BLaER1 treated with 17β-estradiol and CSF1 and Interleukin-3, amounts not matched to agents 10 nM and 100 nM (cell line): ENCODE data around the gene ITFG1.

ENCODE experiments used
- H3K27ac ChIP-seq, 11 experiments: shearing (Covaris generic); formaldehyde crosslinking; 2 replicates each; pipeline ENCODE4 v1.8.1; 2022
- H3K27me3 ChIP-seq, 11 experiments: shearing (Covaris generic); formaldehyde crosslinking; 2 replicates each; pipeline ENCODE4 v1.8.1; 2022
- H3K36me3 ChIP-seq, 11 experiments: shearing (Covaris generic); formaldehyde crosslinking; 2 replicates each; pipeline ENCODE4 v1.8.1; 2022
- H3K4me1 ChIP-seq, 10 experiments: shearing (Covaris generic); formaldehyde crosslinking; 2 replicates each; pipeline ENCODE4 v1.8.1; 2022
- H3K4me2 ChIP-seq, 11 experiments: shearing (Covaris generic); formaldehyde crosslinking; 2 replicates each; pipeline ENCODE4 v1.8.1; 2022
- H3K4me3 ChIP-seq, 10 experiments: shearing (Covaris generic); formaldehyde crosslinking; 2 replicates each; pipeline ENCODE4 v1.8.1; 2022
- H3K9ac ChIP-seq, 11 experiments: shearing (Covaris generic); formaldehyde crosslinking; 2 replicates each; pipeline ENCODE4 v1.8.1; 2022
- H3K9me3 ChIP-seq, 11 experiments: shearing (Covaris generic); formaldehyde crosslinking; replicated peaks in 1 of 11; 2 replicates each; pipeline ENCODE4 v1.8.1; 2022
- H4K20me1 ChIP-seq, 11 experiments: shearing (Covaris generic); formaldehyde crosslinking; 2 replicates each; pipeline ENCODE4 v1.8.1; 2022
- Cebpa-rat ChIP-seq, 11 experiments: shearing (Covaris generic); IDR thresholded peaks; 2 replicates each; pipeline ENCODE4 v1.8.1; 2022

Gene ITFG1

GRCh38 chr16:47493381-47494337, 32.8 kb upstream of the ITFG1 start:
- peak overlapping the region; percentile 55 to 74 (median 59); a peak in 19 of 20 replicates for H3K4me3 ChIP-seq
- H3K4me2 ChIP-seq: peak overlapping the region; percentile 85 to 99 (median 95)
- H3K27ac ChIP-seq: peak overlapping the region; percentile 76 to 99 (median 94)
- H3K9ac ChIP-seq: peak overlapping the region; percentile 72 to 89 (median 80)
- peaks cover 0 to 20% (median 13%) of the 10 kb centered on the region in 11 experiments; a peak in 19 of 22 replicates for H3K9me3 ChIP-seq
- peaks cover 16 to 39% (median 26%) of the 10 kb centered on the region in 11 experiments; a peak in 20 of 22 replicates for H3K36me3 ChIP-seq
- no peaks in the 10 kb centered on the region for H3K27me3 ChIP-seq
- H4K20me1 ChIP-seq: no peaks in the 10 kb centered on the region
- peaks cover 33 to 55% (median 44%) of the 10 kb centered on the region in 10 experiments for H3K4me1 ChIP-seq
- no peak for TF ChIP-seq Cebpa-rat (IDR thresholded peaks at IDR 0.05)

GRCh38 chr16:47492428-47493377, 31.8 kb upstream of the ITFG1 start:
- Histone ChIP-seq H3K4me2 (peak overlapping the region; percentile 85 to 99 (median 95)), H3K27ac (peak overlapping the region; percentile 76 to 99 (median 94)), H3K4me1 (peaks cover 33 to 56% (median 44%) of the 10 kb centered on the region in 10 experiments), H3K36me3 (peaks cover 12 to 40% (median 26%) of the 10 kb centered on the region in 11 experiments; a peak in 21 of 22 replicates), H3K9me3 (peaks cover 9 to 30% (median 22%) of the 10 kb centered on the region in 11 experiments; a peak in 21 of 22 replicates), H4K20me1 (no peaks in the 10 kb centered on the region), H3K4me3 (peak overlapping the region; percentile 55 to 74 (median 59)), H3K27me3 (no peaks in the 10 kb centered on the region), H3K9ac (peak overlapping the region; percentile 72 to 89 (median 80))
- TF ChIP-seq Cebpa-rat (IDR thresholded peaks at IDR 0.05): no peak

GRCh38 chr16:47492036-47492427, 31.2 kb upstream of the ITFG1 start:
- peak overlapping the region; percentile 55 to 74 (median 59) for H3K4me3 ChIP-seq
- peak overlapping the region; percentile 72 to 89 (median 80) for H3K9ac ChIP-seq
- H3K36me3 ChIP-seq: peaks cover 11 to 39% (median 27%) of the 10 kb centered on the region in 11 experiments; a peak in 20 of 22 replicates
- peaks cover 33 to 56% (median 44%) of the 10 kb centered on the region in 10 experiments for H3K4me1 ChIP-seq
- H3K4me2 ChIP-seq: peak overlapping the region; percentile 85 to 99 (median 95)
- H4K20me1 ChIP-seq: 0 out of 22 replicates have a peak, but pooled peaks cover 0 to under 1% (median 0%) of the 10 kb centered on the region in 11 experiments
- H3K27me3 ChIP-seq: no peaks in the 10 kb centered on the region
- H3K27ac ChIP-seq: peak overlapping the region; percentile 66 to 99 (median 91)
- no peak for TF ChIP-seq Cebpa-rat (IDR thresholded peaks at IDR 0.05)
- H3K9me3 ChIP-seq: peaks cover 14 to 34% (median 26%) of the 10 kb centered on the region in 11 experiments; a peak in 21 of 22 replicates

- Histone ChIP-seq H3K9ac (peak overlapping the region in 1 of 11 experiments; percentile 28; a peak in 1 of 22 replicates), H3K4me1 (peaks cover 33 to 56% (median 44%) of the 10 kb centered on the region in 10 experiments), H3K27me3 (no peaks in the 10 kb centered on the region), H3K4me3 (no peak overlapping the region), H3K36me3 (peaks cover 17 to 41% (median 29%) of the 10 kb centered on the region in 11 experiments), H3K4me2 (peak overlapping the region in 8 of 11 experiments; percentile 88 to 99 (median 96); a peak in 10 of 22 replicates), H3K27ac (peak overlapping the region in 1 of 11 experiments; percentile 36; a peak in 2 of 22 replicates), H4K20me1 (peaks cover 0 to 10% (median 0%) of the 10 kb centered on the region in 11 experiments; a peak in 1 of 22 replicates), H3K9me3 (peaks cover 14 to 34% (median 26%) of the 10 kb centered on the region in 11 experiments; a peak in 21 of 22 replicates)
- no peak for TF ChIP-seq Cebpa-rat (IDR thresholded peaks at IDR 0.05)
These were observed 29.6 kb upstream of the ITFG1 start for GRCh38 chr16:47490471-47490870.

- Histone ChIP-seq H3K36me3 (peaks cover 19 to 42% (median 30%) of the 10 kb centered on the region in 11 experiments), H3K27ac (no peak overlapping the region), H4K20me1 (peaks cover 0 to 19% (median 0%) of the 10 kb centered on the region in 11 experiments; a peak in 2 of 22 replicates), H3K4me3 (no peak overlapping the region), H3K27me3 (no peaks in the 10 kb centered on the region), H3K4me1 (peaks cover 23 to 41% (median 27%) of the 10 kb centered on the region in 10 experiments), H3K4me2 (no peak overlapping the region; a peak in 1 of 22 replicates), H3K9ac (no peak overlapping the region), H3K9me3 (peaks cover 14 to 34% (median 26%) of the 10 kb centered on the region in 11 experiments; a peak in 21 of 22 replicates)
- no peak for TF ChIP-seq Cebpa-rat (IDR thresholded peaks at IDR 0.05)
These were observed 27.2 kb upstream of the ITFG1 start for GRCh38 chr16:47488051-47488450.

GRCh38 chr16:47486856-47487255, 26.0 kb upstream of the ITFG1 start:
- H3K36me3 ChIP-seq: peaks cover 22 to 47% (median 33%) of the 10 kb centered on the region in 11 experiments
- H3K4me1 ChIP-seq: peaks cover 15 to 37% (median 16%) of the 10 kb centered on the region in 10 experiments
- no peak for TF ChIP-seq Cebpa-rat (IDR thresholded peaks at IDR 0.05)
- no peak overlapping the region for H3K4me3 ChIP-seq
- no peak overlapping the region for H3K9ac ChIP-seq
- no peak overlapping the region for H3K27ac ChIP-seq
- no peaks in the 10 kb centered on the region for H3K27me3 ChIP-seq
- H3K9me3 ChIP-seq: peaks cover 14 to 34% (median 26%) of the 10 kb centered on the region in 11 experiments; a peak in 21 of 22 replicates
- H4K20me1 ChIP-seq: peaks cover 0 to 24% (median 0%) of the 10 kb centered on the region in 11 experiments; a peak in 3 of 22 replicates
- H3K4me2 ChIP-seq: no peak overlapping the region

- peaks cover 13 to 20% (median 14%) of the 10 kb centered on the region in 11 experiments; a peak in 21 of 22 replicates for H3K9me3 ChIP-seq
- H3K36me3 ChIP-seq: peaks cover 17 to 58% (median 31%) of the 10 kb centered on the region in 11 experiments
- H3K27me3 ChIP-seq: no peaks in the 10 kb centered on the region
- peaks cover 0 to 14% (median 0%) of the 10 kb centered on the region in 10 experiments; a peak in 3 of 20 replicates for H3K4me1 ChIP-seq
- H3K4me2 ChIP-seq: no peak overlapping the region
- peaks cover 0 to 53% (median 0%) of the 10 kb centered on the region in 11 experiments; a peak in 3 of 22 replicates for H4K20me1 ChIP-seq
- no peak for TF ChIP-seq Cebpa-rat (IDR thresholded peaks at IDR 0.05)
- H3K9ac ChIP-seq: no peak overlapping the region
- H3K4me3 ChIP-seq: no peak overlapping the region
- H3K27ac ChIP-seq: no peak overlapping the region
These were observed 22.8 kb upstream of the ITFG1 start for GRCh38 chr16:47483616-47484015.
